M059J (cell line): ENCODE results near the gene CLNK. TPM values are rescaled to one million over a fixed set of nuclear protein-coding genes. Genes with fewer than 3 reads are reported as not detected.

Experiments
- DNase-seq: peaks from one replicate; pipeline ENCODE4 v3.0.0-alpha.2; 2012; ENCODE audit warnings: low read depth
- total RNA-seq: library from RNA; depleted of rRNA; stranded (reverse); fragments of >200 nt; shearing (Covaris generic); gene quantifications from 2 replicates; pipeline ENCODE4 v1.2.3, GENCODE V29; 2014; rRNA removed

CLNK gene
- total RNA-seq, 1 experiment from 2014 or later, result not detected

- DNase-seq, result peak; percentile 18
These were observed 227.2 kb downstream of the CLNK start, which contains the start of gene ZNF518B for GRCh38 chr4:10457255-10457801. Gene ZNF518B (minus strand): TSS chr4:10457426. CDS start chr4:10446328, 11,098 bp downstream.

DNA sequence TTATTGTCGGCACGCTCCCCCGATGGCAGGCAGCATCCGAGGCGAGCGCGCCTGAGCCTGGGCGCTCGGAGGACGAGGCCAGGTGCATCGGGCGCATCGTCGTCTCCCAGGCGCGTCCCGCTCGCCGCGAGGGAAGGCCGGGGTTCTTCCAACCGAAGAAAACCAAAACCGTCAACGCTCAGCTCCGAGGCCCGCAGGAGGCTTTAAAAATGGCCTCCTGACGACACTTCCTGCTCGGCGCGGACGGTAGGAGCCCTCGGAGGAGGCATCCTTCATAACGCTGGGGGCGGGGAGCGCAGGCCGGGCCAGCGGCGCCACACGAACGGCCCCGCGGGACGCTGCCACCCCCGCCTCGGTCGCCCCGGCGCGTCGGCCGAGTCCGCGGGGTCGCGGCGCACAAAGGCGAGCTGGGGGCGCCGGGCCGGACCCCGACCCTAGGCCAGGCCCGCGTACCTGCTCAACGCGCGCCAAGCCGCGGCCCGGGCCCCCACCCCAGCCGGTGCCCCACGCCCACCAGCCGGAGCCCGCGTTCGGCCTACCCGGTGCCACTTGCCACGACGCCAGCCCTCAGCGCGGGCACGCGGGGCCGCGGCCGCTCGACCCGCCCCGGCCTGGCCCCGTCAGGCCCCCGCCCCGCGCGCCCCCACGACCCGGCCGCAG is 227.8 kb downstream of the CLNK start:
- peak; percentile 27 for DNase-seq

- no peak for DNase-seq
These were observed 228.3 kb downstream of the CLNK start for GRCh38 chr4:10456260-10456594.

DNA sequence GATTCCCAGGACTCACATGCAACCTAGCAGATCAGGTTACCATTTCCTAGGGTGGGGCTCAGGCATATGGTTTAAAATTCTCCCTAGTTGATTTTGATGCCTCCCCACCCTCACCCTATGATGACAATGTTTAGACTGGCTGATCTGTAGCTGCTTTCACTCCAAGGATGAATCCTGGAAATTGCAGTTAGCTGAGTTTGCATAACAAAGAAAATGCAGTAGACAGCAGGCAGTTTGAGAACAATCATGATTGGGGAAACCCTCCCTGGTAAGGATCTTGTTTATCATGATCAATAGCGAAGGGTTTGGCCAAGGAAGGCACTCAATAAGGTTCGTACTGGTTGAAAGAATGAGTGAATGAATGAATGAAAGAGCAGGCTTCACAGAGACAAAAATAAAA is 229.4 kb downstream of the CLNK start:
- DNase-seq, result no peak

- DNase-seq, result no peak
These were observed 229.8 kb downstream of the CLNK start for GRCh38 chr4:10454726-10455125.

- DNase-seq, result no peak
These were observed 230.4 kb downstream of the CLNK start for GRCh38 chr4:10454121-10454520.

DNA sequence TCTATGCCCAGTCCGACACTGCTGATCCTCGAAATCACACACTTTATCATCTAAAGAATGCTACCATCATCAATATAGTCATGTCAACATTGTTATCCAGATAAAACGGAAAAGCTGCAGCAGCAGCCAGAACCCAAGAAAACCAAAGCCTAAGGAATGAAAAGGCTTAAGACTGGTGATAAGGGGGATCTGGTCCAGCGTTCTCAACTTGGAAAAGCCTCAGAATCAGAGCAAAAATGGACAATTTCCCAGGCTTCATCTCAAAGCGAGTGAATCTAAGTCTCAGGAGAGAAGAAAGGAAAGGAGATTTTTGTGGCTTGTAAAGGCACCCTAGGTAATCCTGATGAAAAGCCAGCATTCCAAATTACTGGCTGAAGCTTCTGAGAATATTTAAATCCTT is 235.6 kb downstream of the CLNK start:
- DNase-seq, result no peak

- peak; percentile 78 for DNase-seq
These were observed 241.6 kb downstream of the CLNK start for GRCh38 chr4:10442976-10443375.

DNA sequence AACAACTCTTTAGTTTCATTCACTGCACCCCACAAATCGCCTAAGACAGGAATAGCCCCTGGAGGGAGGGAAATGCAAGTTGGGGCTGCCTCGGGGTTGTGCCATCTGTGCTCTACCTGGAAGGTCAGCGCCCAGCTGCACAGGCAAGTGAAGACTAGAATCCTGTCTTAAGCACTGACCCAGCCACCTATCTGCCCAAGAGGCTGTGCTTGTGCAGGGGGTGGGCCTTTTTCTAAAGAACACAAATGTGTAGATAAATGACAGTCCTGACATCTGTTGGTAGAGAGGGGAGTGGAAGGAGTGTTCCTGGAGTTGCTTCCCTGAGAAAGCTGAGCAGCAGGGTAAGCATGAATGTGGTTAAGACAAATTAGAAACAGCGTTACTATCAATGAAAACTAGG is 243.1 kb downstream of the CLNK start:
- DNase-seq, result no peak

GRCh38 chr4:10438924-10439323 is 245.6 kb downstream of the CLNK start:
- no peak for DNase-seq

DNA sequence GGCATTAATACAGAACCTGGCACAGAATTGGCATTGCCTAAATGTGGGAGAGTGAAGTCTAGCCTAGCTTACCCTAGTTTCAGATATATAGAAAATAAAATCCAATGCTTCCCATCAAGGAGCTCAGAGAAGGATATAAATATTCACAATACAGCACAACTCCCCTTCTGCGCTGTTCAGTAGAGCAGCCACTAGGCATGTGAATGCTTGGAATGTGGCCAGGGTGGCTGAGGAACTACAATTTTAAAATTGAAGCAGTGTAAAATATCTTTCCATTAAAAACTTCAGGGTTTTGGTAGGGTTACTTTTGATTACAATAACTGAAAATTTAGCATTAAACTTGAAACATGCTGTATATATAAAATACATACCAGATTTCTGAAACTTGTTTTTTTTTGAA is 246.8 kb downstream of the CLNK start:
- DNase-seq, result no peak

Other genes with a start within 250 kb of the CLNK start
- 7.1 and 8.4 TPM in 2 replicates for gene ZNF518B, start 227.3 kb downstream of the CLNK start, total RNA-seq